Prostate gland (tissue), 2 donors: ENCODE measurements around the gene BLOC1S4.

ENCODE experiments used
- CTCF ChIP-seq, 4 experiments: fragments of 200-600 bp in 2 of 4; fragments of 450-650 bp in 2 of 4; sonication (generic) in 2 of 4; IDR thresholded peaks; 1 replicate in 3 of 4; 2 replicates in 1 of 4; pipeline ENCODE4 v1.5.1; 2016 to 2019; ENCODE audit warnings: antibody characterized with exemption in 4 of 4, mild to moderate bottlenecking in 2 of 4, moderate library complexity in 2 of 4
- POLR2A ChIP-seq: fragments of 450-650 bp; IDR thresholded peaks from one replicate; pipeline ENCODE4 v1.6.1; 2016; ENCODE audit warnings: antibody characterized with exemption, mild to moderate bottlenecking
- POLR2AphosphoS5 ChIP-seq: sonication (generic); formaldehyde crosslinking; IDR thresholded peaks from one replicate; pipeline ENCODE4 v1.6.1; 2017; ENCODE audit warnings: antibody characterized with exemption

DNA sequence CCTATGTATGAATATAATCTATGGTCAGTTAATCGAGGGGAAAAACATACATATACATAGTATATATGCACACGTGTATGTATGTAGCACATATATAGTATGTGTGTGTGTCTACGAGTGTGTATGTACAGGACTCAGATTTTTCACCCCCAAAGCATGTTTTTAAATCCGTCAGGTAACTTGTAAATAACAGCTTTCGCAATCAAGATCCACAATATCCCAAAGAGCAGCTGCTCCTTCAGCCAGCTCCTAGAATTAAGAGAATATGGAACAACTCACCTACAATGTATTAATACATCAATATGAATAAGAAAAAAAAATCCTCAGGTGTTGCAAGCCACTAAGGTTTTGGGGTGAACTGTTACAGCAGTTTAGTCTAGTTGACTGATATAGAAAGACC lies 9.8 kb upstream of the BLOC1S4 start:
- TF ChIP-seq CTCF (IDR thresholded peaks at IDR 0.05) (no peak), POLR2AphosphoS5 (no peak), POLR2A (no peak)
